NCI-H1105 treated with DMSO at 0.1 percent for 48 hours (cell line): Measurements from ENCODE around the gene PTCD3.

Source experiments
- DNase-seq: peaks from one replicate; lab custom pipeline; 2025; lab: John Stamatoyannopoulos, UW

Gene PTCD3

GRCh38 chr2:86105969-86106945 lies at the start of gene PTCD3:
PTCD3 (plus strand) TSS chr2:86106235; CDS start chr2:86106248, 13 bp downstream.
- peak; percentile 92 for DNase-seq

GRCh38 chr2:86056590-86057331 lies 49.3 kb upstream of the PTCD3 start:
- DNase-seq, result no peak

GRCh38 chr2:86062043-86062442 lies 44.0 kb upstream of the PTCD3 start:
- no peak for DNase-seq

- no peak for DNase-seq
Observed at GRCh38 chr2:86064006-86064405, 42.0 kb upstream of the PTCD3 start.

GRCh38 chr2:86065512-86065911 lies 40.5 kb upstream of the PTCD3 start:
- no peak for DNase-seq

- no peak for DNase-seq
Observed at GRCh38 chr2:86066007-86066578, 39.9 kb upstream of the PTCD3 start.

- peak; percentile 6 for DNase-seq
Observed at GRCh38 chr2:86066915-86067314, 39.1 kb upstream of the PTCD3 start.

- DNase-seq, result peak; percentile 41
Observed at GRCh38 chr2:86068136-86068588, 37.9 kb upstream of the PTCD3 start.

- no peak for DNase-seq
Observed at GRCh38 chr2:86068648-86069047, 37.4 kb upstream of the PTCD3 start.

- DNase-seq, result no peak
Observed at GRCh38 chr2:86069091-86069685, 36.8 kb upstream of the PTCD3 start.

- DNase-seq, result no peak
Observed at GRCh38 chr2:86069783-86070339, 36.2 kb upstream of the PTCD3 start.

GRCh38 chr2:86070868-86071267 lies 35.2 kb upstream of the PTCD3 start:
- DNase-seq, result no peak

GRCh38 chr2:86072271-86072858 lies 33.7 kb upstream of the PTCD3 start:
- DNase-seq, result peak; percentile 14

GRCh38 chr2:86073225-86073624 lies 32.8 kb upstream of the PTCD3 start:
- peak; percentile 15 for DNase-seq

GRCh38 chr2:86074256-86074655 lies 31.8 kb upstream of the PTCD3 start:
- DNase-seq, result no peak

- no peak for DNase-seq
Observed at GRCh38 chr2:86074811-86075210, 31.2 kb upstream of the PTCD3 start.

- no peak for DNase-seq
Observed at GRCh38 chr2:86075886-86076285, 30.1 kb upstream of the PTCD3 start.

- DNase-seq, result peak; percentile 73
Observed at GRCh38 chr2:86078774-86079545, 27.1 kb upstream of the PTCD3 start.

GRCh38 chr2:86079981-86080911 lies 25.8 kb upstream of the PTCD3 start:
- DNase-seq, result peak; percentile 49
